Activated T-cell treated with anti-CD3 and anti-CD28 coated beads, Interleukin-2, amount 50 U/mL, for 4 hours (primary cell): ENCODE measurements around the gene HCRTR2. TPM values are rescaled to one million over a fixed set of nuclear protein-coding genes. Genes with fewer than 3 reads are reported as not detected.
"Not testable (repeated sequence)": the region's sequence is repeated elsewhere in the genome, so short reads cannot be mapped to it uniquely, and the experiment has no call there.

Experiments
- ATAC-seq, 2 donors: fragments of 200-7000 bp; cut with Tn5 transposase; one replicate each; pipeline ENCODE4 v1.10.0; 2021
- DNase-seq: peaks from one replicate; pipeline ENCODE4 v3.0.0-alpha.2; 2020
- H3K27me3 Mint-ChIP-seq: one replicate; pipeline ENCODE4 v1.8.0; 2021; ENCODE audit warnings: low read depth, mixed read lengths
- H3K36me3 Mint-ChIP-seq: one replicate; pipeline ENCODE4 v1.8.0; 2022; ENCODE audit warnings: mixed read lengths; ENCODE audit not compliant: insufficient read depth
- H3K4me1 Mint-ChIP-seq: one replicate; pipeline ENCODE4 v1.8.0; 2021; ENCODE audit warnings: low read depth, mixed read lengths
- H3K4me3 Mint-ChIP-seq: one replicate; pipeline ENCODE4 v1.8.0; 2021; ENCODE audit warnings: mild to moderate bottlenecking, moderate library complexity, mixed read lengths
- H3K9me3 Mint-ChIP-seq: one replicate; pipeline ENCODE4 v1.8.0; 2021; ENCODE audit warnings: mixed read lengths
- total RNA-seq, 3 donors: library from RNA; stranded (reverse); gene quantifications; one replicate each; pipeline ENCODE4 v1.2.1, GENCODE V29; 2021

HCRTR2 gene
- total RNA-seq, 3 donors from 2014 or later, result not detected

DNA sequence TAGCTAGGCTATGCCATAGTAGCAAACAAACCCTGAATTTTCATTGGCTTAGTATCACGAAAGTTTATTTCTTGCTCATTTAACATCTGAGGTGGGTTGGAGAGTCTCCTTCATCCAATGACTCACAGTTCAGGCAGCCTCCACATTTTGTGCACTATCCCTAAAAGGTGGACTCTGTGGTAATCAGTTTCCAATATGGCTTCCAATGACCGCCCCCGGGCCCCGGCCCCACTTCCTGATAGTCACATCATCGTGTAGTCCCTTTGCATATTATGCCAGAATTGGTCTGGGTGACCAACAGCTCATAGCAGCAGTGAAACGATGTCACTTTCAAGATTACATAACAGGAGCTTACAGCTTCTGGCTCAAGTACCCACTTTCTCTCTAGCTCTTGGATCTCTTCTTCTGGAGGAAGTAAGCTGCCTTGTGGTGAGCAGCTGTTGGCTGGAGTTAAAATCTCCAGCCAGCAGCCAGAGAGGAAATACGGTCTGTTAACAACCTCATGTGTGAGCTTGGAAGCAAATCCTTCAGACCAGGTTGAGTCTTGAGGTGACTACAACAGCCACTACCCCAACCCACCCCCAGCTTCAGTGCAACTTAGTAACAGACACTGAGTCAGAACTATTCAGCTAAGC is 7.8 kb downstream of the HCRTR2 start:
- Mint-ChIP-seq H3K4me3 (no peak overlapping the region), H3K27me3 (no peaks in the 10 kb centered on the region), H3K4me1 (no peaks in the 10 kb centered on the region), H3K9me3 (peaks cover 14% of the 10 kb centered on the region), H3K36me3 (no peaks in the 10 kb centered on the region)
- no peak for ATAC-seq
- DNase-seq, result no peak

DNA sequence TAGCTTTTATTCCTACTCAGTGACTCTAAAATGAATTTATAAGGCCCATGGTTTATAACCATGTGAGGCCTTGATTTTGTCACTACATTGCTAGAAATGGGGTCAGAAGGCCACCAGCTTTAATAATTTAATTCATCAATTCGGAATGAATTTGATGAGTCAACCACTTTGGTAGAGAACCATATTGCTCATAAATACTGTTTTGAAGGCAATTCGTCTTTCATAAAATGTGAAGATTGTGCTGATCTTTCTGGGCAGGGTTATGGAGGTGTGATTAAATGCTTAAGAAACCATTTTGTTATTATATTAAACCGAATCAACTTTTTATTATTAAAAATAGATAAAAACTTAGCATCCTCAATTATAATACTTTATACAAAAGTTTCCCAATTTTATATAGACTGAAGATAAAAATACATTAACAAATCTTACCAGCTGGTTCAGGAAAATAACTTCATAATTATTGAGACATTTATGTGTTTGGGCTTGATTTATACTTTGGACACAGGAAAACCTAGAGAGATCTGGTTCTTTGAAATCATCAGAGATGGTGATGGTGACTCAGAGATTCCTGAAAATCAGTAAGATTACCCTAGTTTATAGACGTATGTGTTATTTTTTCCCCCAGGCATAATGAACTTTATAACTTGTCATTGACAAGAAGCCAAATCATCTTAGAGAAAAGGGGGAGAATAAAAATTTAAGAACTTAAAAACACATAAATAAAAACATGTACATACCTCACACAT is 10.6 kb downstream of the HCRTR2 start:
- Mint-ChIP-seq H3K36me3 (no peaks in the 10 kb centered on the region), H3K9me3 (peaks cover 11% of the 10 kb centered on the region), H3K4me1 (no peaks in the 10 kb centered on the region), H3K27me3 (no peaks in the 10 kb centered on the region), H3K4me3 (no peak overlapping the region)
- DNase-seq, result no peak
- ATAC-seq, result no peak

DNA sequence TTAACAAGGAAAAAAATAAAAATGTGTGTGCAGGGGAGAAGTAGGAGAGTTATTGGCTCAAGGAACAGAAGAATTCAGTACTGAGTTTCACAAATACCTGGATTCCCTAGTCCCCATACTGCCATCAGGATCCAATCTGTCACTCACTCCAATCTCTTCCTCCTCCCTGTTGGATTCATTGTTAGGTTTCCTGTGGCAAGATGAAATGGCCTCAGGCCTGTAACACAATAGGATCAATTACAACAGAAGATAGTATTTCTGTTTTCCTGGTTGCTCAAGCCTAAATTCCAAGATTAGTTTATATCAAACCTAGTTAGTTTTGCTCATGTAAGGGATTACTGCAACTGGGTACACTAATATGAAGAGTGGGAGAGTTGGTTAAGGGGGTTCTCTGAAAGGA is 24.4 kb downstream of the HCRTR2 start:
- ATAC-seq (no peak), DNase-seq (no peak)
- no peaks in the 10 kb centered on the region for H3K27me3 Mint-ChIP-seq
- no peaks in the 10 kb centered on the region for H3K36me3 Mint-ChIP-seq
- H3K4me3 Mint-ChIP-seq, result no peak overlapping the region
- H3K4me1 Mint-ChIP-seq, result no peaks in the 10 kb centered on the region
- H3K9me3 Mint-ChIP-seq, result no peaks in the 10 kb centered on the region

DNA sequence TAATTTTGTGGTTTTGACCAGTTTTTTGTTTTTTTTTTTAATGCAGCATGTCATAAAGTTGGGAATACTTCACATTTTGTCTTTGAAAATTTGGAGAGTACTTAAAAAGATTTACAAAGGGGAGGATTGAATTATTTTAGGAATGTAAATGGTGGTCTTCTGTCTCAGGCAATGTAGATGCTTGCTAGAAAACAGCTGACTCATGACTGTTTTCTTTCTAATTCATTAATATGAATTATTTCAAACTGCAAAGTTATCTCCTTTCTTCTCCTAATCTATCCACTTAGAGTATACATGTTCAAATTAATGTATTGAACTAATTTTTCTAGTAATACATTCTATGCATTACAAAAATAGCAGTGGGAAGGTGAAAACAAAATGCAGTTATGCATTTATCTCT is 24.9 kb downstream of the HCRTR2 start:
- H3K4me3 Mint-ChIP-seq, result no peak overlapping the region
- DNase-seq (no peak), ATAC-seq (no peak)
- no peaks in the 10 kb centered on the region for H3K9me3 Mint-ChIP-seq
- no peaks in the 10 kb centered on the region for H3K36me3 Mint-ChIP-seq
- no peaks in the 10 kb centered on the region for H3K4me1 Mint-ChIP-seq
- H3K27me3 Mint-ChIP-seq, result no peaks in the 10 kb centered on the region

DNA sequence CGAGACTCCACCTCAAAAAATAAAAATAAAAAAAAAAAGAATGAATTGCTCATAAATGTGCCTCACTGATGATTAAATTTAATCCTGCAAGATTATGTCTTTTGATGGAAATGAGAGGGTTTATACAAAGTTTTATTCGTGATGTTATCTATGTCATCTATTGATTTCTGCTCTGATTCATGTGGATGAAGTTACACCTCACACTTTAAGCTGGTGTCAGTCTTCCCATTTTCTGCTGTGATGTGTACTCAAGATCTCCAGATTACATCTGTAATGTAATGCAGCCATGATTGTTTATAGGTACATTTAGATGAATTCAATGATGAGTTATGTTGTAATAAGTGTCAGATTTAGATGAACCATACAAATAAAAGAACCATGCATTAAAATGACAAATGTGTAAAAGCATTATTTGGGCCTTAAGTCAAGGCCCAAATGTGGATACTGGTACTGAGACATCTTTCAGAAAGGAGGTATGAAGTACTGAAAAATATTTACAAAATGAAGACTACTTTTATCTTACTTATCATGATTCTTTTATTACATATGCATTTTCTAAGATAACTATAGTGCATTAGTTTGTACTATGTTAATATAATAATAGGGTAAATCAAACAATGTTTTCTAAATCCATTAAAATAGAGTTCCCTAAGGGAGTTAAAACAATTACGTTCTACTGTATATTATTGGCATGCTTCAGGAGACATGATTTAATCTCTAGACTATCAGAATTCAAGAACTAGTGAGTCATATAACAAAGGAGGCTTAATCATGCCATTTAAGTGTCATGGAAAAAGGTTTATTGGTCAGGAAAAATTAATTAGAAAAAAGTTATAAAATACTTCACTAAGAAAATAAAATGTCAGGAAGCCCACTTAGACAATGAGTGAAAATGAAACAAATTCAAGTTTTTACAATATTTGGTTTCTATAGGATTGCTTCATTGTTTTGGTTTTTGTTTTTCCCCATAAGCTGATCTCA is 34.5 kb downstream of the HCRTR2 start:
- no peak overlapping the region for H3K4me3 Mint-ChIP-seq
- ATAC-seq, result no peak
- H3K9me3 Mint-ChIP-seq, result peaks cover 5% of the 10 kb centered on the region
- no peaks in the 10 kb centered on the region for H3K4me1 Mint-ChIP-seq
- no peaks in the 10 kb centered on the region for H3K27me3 Mint-ChIP-seq
- no peaks in the 10 kb centered on the region for H3K36me3 Mint-ChIP-seq
- no peak for DNase-seq

DNA sequence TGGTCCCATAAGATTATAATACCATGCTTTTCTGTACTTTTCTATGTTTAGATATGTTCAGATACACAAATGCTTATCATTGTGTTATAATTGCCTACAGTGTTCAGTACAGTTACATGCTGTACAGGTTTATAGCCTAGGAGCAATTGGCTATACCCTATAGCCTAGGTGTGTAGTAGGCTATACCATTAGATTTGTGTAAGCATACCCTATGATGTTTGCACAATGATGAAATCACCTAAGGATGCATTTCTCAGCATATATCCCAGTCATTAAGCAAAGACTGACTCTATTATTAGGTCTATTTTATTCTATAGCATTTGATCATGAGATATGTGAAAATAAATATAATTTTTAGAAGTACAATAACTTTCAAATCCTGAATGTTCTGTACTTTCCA is 36.6 kb downstream of the HCRTR2 start:
- no peaks in the 10 kb centered on the region for H3K4me1 Mint-ChIP-seq
- peaks cover 5% of the 10 kb centered on the region for H3K9me3 Mint-ChIP-seq
- no peak overlapping the region for H3K4me3 Mint-ChIP-seq
- ATAC-seq (no peak), DNase-seq (no peak)
- H3K27me3 Mint-ChIP-seq, result no peaks in the 10 kb centered on the region
- H3K36me3 Mint-ChIP-seq, result no peaks in the 10 kb centered on the region

DNA sequence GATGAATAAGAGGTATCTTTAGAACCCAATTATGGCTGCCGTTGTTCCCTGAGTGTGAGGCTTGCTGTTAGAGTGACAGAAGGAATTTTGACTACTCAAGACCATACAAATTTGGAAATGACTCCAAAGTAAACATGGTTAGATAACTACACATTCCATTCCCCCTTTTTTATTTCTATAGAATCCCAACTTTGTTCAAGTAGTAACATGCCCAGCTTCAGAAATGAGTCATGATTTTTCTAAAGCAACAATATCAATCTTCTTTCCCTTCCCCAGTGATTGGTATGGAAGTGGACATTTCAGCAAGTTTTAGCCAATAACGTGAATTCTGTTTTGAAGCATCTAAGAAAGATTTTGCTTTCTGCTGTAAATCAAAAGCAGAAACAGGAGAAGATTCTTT is 37.8 kb downstream of the HCRTR2 start:
- H3K4me1 Mint-ChIP-seq, result no peaks in the 10 kb centered on the region
- ATAC-seq (no peak), DNase-seq (no peak)
- no peaks in the 10 kb centered on the region for H3K27me3 Mint-ChIP-seq
- H3K9me3 Mint-ChIP-seq, result peaks cover 8% of the 10 kb centered on the region
- H3K36me3 Mint-ChIP-seq, result no peaks in the 10 kb centered on the region
- no peak overlapping the region for H3K4me3 Mint-ChIP-seq

DNA sequence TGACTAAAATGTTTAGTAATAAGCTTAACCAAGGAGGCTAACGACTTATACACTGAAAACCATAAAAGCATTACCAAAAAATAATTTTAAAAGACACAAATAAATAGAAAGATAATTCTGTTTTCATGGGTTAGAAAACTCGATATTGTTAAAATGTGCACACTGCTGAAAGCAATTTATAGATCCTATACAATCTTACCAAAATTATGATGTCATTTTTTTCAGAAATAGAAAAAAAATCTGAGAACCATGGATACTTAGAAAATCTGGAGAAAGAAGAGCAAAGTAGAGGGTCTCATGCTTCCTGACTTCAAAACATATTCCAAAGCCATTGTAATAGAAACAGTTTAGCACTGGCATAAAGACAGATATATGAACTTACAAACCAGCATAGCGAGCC is 46.6 kb downstream of the HCRTR2 start:
- Mint-ChIP-seq H3K36me3 (no peaks in the 10 kb centered on the region), H3K9me3 (peaks cover 13% of the 10 kb centered on the region), H3K4me3 (no peak overlapping the region), H3K27me3 (no peaks in the 10 kb centered on the region), H3K4me1 (no peaks in the 10 kb centered on the region)
- DNase-seq (no peak), ATAC-seq (no peak)

DNA sequence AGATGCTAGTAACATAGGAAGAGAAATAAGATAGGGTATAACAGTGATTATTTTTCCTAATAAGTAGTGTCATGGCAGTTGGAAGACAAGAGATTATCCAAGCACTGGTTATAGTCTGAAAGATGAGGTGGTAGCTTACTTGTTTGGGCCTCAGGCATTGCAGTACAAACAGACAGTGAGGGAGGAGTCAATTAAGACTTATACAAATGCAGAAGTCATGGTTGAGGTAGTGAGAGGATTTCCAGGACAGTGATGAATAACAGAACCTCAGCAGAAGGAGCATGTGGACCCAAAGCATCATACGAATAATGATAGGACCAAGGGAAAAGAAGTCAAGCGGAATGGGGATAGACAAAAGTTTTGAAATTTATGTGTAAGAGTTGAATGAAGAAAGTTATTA is 53.5 kb downstream of the HCRTR2 start:
- H3K4me3 Mint-ChIP-seq, result no peak overlapping the region
- no peaks in the 10 kb centered on the region for H3K27me3 Mint-ChIP-seq
- no peaks in the 10 kb centered on the region for H3K4me1 Mint-ChIP-seq
- peaks cover 6% of the 10 kb centered on the region for H3K9me3 Mint-ChIP-seq
- ATAC-seq (no peak), DNase-seq (no peak)
- no peaks in the 10 kb centered on the region for H3K36me3 Mint-ChIP-seq

DNA sequence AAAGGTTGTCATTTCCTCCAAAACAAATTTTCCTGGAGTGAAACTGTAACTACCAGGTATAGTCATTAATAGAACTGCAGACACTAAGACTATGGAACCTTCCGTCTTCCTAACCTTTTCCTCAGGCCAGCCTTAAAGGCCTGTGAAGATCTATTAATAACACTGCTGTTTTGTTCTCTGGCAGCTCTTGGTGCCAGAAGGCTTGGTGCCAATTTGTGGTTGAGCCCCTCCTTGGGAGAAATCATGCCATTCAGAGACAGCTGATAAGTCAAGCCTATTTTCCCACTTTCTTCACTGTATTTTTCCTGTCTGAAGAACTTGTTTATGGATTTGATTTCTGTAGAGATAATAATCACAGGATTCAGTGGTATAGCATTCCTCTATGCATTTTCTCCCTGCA is 64.8 kb downstream of the HCRTR2 start:
- no peak overlapping the region for H3K4me3 Mint-ChIP-seq
- no peaks in the 10 kb centered on the region for H3K4me1 Mint-ChIP-seq
- H3K9me3 Mint-ChIP-seq, result peaks cover 11% of the 10 kb centered on the region
- DNase-seq (no peak), ATAC-seq (no peak)
- no peaks in the 10 kb centered on the region for H3K36me3 Mint-ChIP-seq
- H3K27me3 Mint-ChIP-seq, result no peaks in the 10 kb centered on the region

DNA sequence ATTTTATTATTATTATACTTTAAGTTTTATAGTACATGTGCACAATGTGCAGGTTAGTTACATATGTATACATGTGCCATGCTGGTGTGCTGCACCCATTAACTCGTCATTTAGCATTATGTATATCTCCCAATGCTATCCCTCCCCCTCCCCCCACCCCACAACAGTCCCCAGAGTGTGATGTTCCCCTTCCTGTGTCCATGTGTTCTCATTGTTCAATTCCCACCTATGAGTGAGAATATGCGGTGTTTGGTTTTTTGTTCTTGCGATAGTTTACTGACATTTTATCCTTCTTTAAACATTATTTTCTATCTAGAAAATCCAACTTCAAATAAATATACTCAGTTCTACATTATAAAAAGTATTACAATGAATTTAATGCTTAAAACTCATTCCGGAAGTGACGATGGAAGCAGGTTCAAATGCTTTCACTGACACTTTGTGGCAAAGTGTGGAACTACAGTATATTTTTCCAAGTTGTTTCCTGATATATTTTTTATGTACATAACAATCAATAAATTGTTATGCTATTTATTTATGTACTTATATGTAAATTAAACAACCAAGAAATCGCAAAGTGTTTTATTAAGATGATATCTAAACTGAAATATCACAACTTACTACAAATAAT is 66.8 kb downstream of the HCRTR2 start:
- not testable (repeated sequence) for DNase-seq, ATAC-seq, H3K36me3 Mint-ChIP-seq, H3K27me3 Mint-ChIP-seq, H3K4me1 Mint-ChIP-seq, H3K4me3 Mint-ChIP-seq
- peaks cover 11% of the 10 kb centered on the region for H3K9me3 Mint-ChIP-seq

DNA sequence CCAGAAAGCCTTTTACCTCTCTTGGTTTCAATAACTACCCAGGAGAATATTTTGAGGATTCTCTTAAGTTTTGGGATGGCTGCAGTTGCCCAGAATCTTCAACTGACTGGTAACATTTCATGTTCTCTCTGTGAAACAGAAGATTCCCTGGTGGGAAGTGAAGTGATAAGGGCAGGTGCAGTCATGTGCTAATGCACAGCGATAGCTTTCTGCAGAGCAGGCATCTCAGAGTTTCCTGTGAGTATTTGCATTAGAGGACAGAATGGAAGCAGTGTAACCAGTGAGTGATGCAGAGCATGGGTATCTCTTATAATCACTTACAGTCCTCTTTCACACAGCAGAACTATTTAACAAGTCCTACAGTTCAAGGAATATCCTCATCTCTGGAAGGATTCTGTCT is 76.1 kb downstream of the HCRTR2 start:
- Mint-ChIP-seq H3K9me3 (no peaks in the 10 kb centered on the region), H3K27me3 (no peaks in the 10 kb centered on the region), H3K4me1 (no peaks in the 10 kb centered on the region), H3K4me3 (no peak overlapping the region), H3K36me3 (no peaks in the 10 kb centered on the region)
- ATAC-seq (no peak), DNase-seq (no peak)

DNA sequence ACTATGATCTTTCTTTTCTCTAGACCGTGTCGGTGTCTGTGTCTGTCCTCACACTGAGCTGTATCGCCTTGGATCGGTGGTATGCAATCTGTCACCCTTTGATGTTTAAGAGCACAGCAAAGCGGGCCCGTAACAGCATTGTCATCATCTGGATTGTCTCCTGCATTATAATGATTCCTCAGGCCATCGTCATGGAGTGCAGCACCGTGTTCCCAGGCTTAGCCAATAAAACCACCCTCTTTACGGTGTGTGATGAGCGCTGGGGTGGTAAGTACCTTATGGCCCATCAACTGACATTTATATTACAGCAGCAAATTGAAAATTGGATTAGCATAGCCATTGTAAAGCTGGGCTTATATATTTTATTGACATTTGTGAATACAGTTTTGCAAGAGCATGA is 80.8 kb downstream of the HCRTR2 start:
- no peak for DNase-seq
- Mint-ChIP-seq H3K36me3 (no peaks in the 10 kb centered on the region), H3K4me3 (no peak overlapping the region), H3K9me3 (no peaks in the 10 kb centered on the region), H3K27me3 (no peaks in the 10 kb centered on the region), H3K4me1 (no peaks in the 10 kb centered on the region)
- ATAC-seq, result no peak

DNA sequence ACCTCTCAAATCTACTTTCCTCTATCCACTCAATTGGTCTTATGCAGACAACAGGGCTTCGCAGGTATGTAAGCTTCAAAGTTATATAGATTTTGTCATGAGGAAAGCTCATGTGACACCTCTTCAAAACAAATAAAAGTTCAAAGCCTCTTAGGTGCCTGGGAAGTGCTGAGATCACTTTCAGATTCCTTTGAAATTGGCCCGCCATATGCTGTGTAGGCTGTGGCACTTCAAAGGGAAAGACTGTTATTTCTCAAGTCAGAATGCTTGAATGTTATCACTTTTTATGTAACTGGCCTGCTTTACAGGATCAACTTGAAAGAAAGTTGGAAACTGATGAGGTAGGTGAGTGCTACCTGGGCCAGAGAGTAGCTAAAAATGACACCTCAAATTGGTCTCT is 85.9 kb downstream of the HCRTR2 start:
- Mint-ChIP-seq H3K4me3 (no peak overlapping the region), H3K36me3 (no peaks in the 10 kb centered on the region), H3K4me1 (no peaks in the 10 kb centered on the region), H3K9me3 (peaks cover 7% of the 10 kb centered on the region), H3K27me3 (no peaks in the 10 kb centered on the region)
- DNase-seq (no peak), ATAC-seq (no peak)
